GM12878 (cell line): ENCODE measurements around the gene GTSF1L. TPM values are rescaled to one million over a fixed set of nuclear protein-coding genes. Genes with fewer than 3 reads are reported as not detected.

Experiments
- CBFB ChIP-seq: IDR thresholded peaks from 2 replicates; pipeline ENCODE4 v1.6.1; 2016; ENCODE audit warnings: antibody characterized with exemption, low read depth
- CREB1 ChIP-seq: IDR thresholded peaks from 2 replicates; pipeline ENCODE4 v1.6.1; 2012; ENCODE audit warnings: low read depth, mild to moderate bottlenecking, inconsistent platforms
- E4F1 ChIP-seq: fragments of 450-650 bp; IDR thresholded peaks from 2 replicates; pipeline ENCODE4 v1.6.1; 2018; ENCODE audit warnings: borderline replicate concordance, mild to moderate bottlenecking; ENCODE audit not compliant: partially characterized antibody
- EP300 ChIP-seq, 2 experiments: fragments of 150-350 bp in 1 of 2; IDR thresholded peaks; 2 replicates each; pipeline ENCODE4 v1.6.1; 2011 to 2012; ENCODE audit warnings: low read depth in 2 of 2, low read length in 2 of 2, borderline replicate concordance in 1 of 2, improper control_type of control experiment in 1 of 2, inconsistent platforms in 1 of 2; ENCODE audit not compliant: control insufficient read depth in 1 of 2
- ESRRA ChIP-seq: IDR thresholded peaks from 2 replicates; pipeline ENCODE4 v1.6.1; 2012; ENCODE audit warnings: mild to moderate bottlenecking, low read length, improper control_type of control experiment
- HDAC2 ChIP-seq: fragments of 200-600 bp; sonication (generic); IDR thresholded peaks from 2 replicates; pipeline ENCODE4 v1.6.1; 2017
- MXI1 ChIP-seq: fragments of 150-350 bp; IDR thresholded peaks from 2 replicates; pipeline ENCODE4 v1.6.1; 2011; ENCODE audit warnings: low read depth, mild to moderate bottlenecking, inconsistent platforms, low read length, improper control_type of control experiment
- NR2C2 ChIP-seq: IDR thresholded peaks from 2 replicates; pipeline ENCODE4 v1.6.1; 2011; ENCODE audit warnings: borderline replicate concordance, low read depth; ENCODE audit not compliant: control insufficient read depth, insufficient read length
- PML ChIP-seq: IDR thresholded peaks from 2 replicates; pipeline ENCODE4 v1.6.1; 2012; ENCODE audit warnings: low read length, inconsistent platforms
- POU2F2 ChIP-seq: IDR thresholded peaks from 3 replicates; pipeline ENCODE4 v1.6.1; 2011; ENCODE audit warnings: low read depth, mild to moderate bottlenecking, low read length, borderline replicate concordance
- SUZ12 ChIP-seq: fragments of 200-600 bp; sonication (generic); IDR thresholded peaks from one replicate; pipeline ENCODE4 v1.6.1; 2018; ENCODE audit warnings: antibody characterized with exemption, mild to moderate bottlenecking; ENCODE audit not compliant: unreplicated experiment
- TAF1 ChIP-seq: IDR thresholded peaks from 2 replicates; pipeline ENCODE4 v1.6.1; 2011; ENCODE audit warnings: mild to moderate bottlenecking, low read depth, low read length, borderline replicate concordance
- ZBTB11 ChIP-seq: fragments of 450-650 bp; formaldehyde crosslinking; IDR thresholded peaks from 2 replicates; pipeline ENCODE4 v1.5.0; 2022; ENCODE audit warnings: mild to moderate bottlenecking, missing genetic modification characterization
- polyA plus RNA-seq, 11 experiments: library from polyadenylated mRNA; depleted of rRNA in 4 of 11; unstranded in 6 of 11; stranded (reverse) in 5 of 11; fragments of >200 nt; fragmentation: Nextera tagmentation in 4 of 11; fragmentation: Illumina TruSeq in 1 of 11; extraction: Ambion mirVana in 4 of 11; extraction: Trizol in 1 of 11; gene quantifications; 1 replicate in 1 of 11; 2 replicates in 10 of 11; pipeline versions ENCODE4 v1.2.1 to v1.2.3, GENCODE V29; 2011 to 2016; ENCODE audit warnings: inconsistent platforms in 2 of 11, missing spikeins in 2 of 11, low read depth in 1 of 11
- total RNA-seq, 4 experiments: library from RNA; depleted of rRNA in 3 of 4; stranded (reverse); fragments of >200 nt in 3 of 4; fragmentation: Illumina TruSeq in 1 of 4; extraction: Trizol in 1 of 4; gene quantifications; 2 replicates each; pipeline versions ENCODE4 v1.2.1 to v1.2.3, GENCODE V29; 2013 to 2021
- TF ChIP-seq, protein P1 (sequence below): IDR thresholded peaks from 2 replicates; pipeline ENCODE4 v1.6.1; 2012; ENCODE audit warnings: low read length, inconsistent platforms
- TF ChIP-seq, protein P2 (sequence below): fragments of 450-650 bp; formaldehyde crosslinking; IDR thresholded peaks from 2 replicates; pipeline ENCODE4 v1.4.0; 2022; ENCODE audit warnings: mild to moderate bottlenecking, moderate library complexity
- TF ChIP-seq, protein P3 (sequence below): fragments of 450-650 bp; IDR thresholded peaks from 2 replicates; pipeline ENCODE4 v1.6.1; 2017; ENCODE audit warnings: low read depth, mild to moderate bottlenecking, moderate library complexity

The GTSF1L gene
- total and polyA plus RNA-seq, 10 of the 15 experiments (the other 5 are each of a cell fraction or from before 2014, with no cell fraction given): 0.56 to 2.4 (median 1.3) TPM

DNA sequence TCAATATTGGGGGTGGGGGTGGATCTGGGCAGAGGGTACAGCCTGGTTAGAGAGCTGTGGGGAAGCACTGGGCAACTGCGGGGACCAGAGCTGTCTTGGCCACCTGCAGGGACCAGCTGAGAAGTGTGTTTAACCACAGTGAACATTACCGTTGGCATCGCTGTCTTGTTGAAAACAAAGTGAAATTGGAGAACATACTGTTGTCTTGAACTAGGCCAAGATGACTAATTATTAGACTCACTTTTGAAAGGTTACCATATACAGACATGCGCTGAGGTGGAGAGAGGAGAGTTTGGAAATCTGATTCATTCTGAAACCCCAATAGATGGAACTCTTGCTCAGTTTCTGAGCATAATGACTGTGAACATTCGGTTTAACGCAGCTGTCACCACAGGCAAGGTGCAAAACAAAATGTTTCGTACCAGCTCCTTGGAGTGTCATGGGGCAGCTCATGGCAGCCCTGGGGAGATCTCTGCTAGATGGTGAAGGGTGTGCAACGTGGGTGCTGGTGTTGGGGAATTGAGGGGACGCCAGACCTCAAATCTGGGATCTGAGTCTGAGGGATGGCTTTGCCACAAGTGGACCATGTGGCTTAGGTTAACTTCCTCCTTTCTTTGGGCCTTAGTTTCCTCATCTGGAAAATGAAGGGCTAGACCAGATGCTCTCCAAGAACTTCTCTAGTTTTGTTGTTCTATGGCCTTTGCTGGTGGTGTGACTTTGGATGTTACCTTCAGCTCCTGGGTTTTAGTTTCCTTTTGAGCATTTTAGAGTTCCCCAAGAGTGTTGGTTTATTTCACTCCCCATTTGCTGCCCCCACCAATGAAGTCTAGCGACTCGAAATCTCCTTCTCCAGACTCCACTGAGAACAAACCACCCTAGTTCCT, 24.6 kb upstream of the GTSF1L start (continued):
- TF ChIP-seq ZBTB11: no peak
- no peak for TF ChIP-seq NR2C2
- 0 out of 2 replicates have a peak, but pooled peaks have one; percentile 5 for TF ChIP-seq MXI1
- TF ChIP-seq SUZ12: no peak
- TF ChIP-seq POU2F2: peak; percentile 90; the same call in 1 of the 3 replicates
- no peak for TF ChIP-seq ESRRA
- TF ChIP-seq, protein P1, sequence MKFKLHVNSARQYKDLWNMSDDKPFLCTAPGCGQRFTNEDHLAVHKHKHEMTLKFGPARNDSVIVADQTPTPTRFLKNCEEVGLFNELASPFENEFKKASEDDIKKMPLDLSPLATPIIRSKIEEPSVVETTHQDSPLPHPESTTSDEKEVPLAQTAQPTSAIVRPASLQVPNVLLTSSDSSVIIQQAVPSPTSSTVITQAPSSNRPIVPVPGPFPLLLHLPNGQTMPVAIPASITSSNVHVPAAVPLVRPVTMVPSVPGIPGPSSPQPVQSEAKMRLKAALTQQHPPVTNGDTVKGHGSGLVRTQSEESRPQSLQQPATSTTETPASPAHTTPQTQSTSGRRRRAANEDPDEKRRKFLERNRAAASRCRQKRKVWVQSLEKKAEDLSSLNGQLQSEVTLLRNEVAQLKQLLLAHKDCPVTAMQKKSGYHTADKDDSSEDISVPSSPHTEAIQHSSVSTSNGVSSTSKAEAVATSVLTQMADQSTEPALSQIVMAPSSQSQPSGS: peak; percentile 98
- no peak for TF ChIP-seq TAF1
- peak; percentile 25; the same call in 1 of the 2 replicates for TF ChIP-seq CREB1
- peak; percentile 92 for TF ChIP-seq PML
- no peak for TF ChIP-seq E4F1
- TF ChIP-seq CBFB: peak; percentile 96
- TF ChIP-seq, protein P2, sequence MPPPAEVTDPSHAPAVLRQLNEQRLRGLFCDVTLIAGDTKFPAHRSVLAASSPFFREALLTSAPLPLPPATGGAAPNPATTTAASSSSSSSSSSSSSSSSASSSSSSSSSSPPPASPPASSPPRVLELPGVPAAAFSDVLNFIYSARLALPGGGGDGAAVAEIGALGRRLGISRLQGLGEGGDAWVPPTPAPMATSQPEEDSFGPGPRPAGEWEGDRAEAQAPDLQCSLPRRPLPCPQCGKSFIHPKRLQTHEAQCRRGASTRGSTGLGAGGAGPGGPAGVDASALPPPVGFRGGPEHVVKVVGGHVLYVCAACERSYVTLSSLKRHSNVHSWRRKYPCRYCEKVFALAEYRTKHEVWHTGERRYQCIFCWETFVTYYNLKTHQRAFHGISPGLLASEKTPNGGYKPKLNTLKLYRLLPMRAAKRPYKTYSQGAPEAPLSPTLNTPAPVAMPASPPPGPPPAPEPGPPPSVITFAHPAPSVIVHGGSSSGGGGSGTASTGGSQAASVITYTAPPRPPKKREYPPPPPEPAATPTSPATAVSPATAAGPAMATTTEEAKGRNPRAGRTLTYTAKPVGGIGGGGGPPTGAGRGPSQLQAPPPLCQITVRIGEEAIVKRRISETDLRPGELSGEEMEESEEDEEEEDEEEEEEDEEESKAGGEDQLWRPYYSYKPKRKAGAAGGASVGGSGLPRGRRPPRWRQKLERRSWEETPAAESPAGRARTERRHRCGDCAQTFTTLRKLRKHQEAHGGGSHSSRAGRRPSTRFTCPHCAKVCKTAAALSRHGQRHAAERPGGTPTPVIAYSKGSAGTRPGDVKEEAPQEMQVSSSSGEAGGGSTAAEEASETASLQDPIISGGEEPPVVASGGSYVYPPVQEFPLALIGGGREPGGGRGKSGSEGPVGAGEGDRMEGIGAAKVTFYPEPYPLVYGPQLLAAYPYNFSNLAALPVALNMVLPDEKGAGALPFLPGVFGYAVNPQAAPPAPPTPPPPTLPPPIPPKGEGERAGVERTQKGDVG (CRISPR knock-in tag): no peak
- TF ChIP-seq EP300 (IDR thresholded peaks at IDR 0.05; ENCODE audit: borderline replicate concordance in 1 of 2, control insufficient read depth in 1 of 2, low read depth in 2 of 2, low read length in 2 of 2): peak; percentile 99
- no peak for TF ChIP-seq HDAC2
- TF ChIP-seq, protein P3, sequence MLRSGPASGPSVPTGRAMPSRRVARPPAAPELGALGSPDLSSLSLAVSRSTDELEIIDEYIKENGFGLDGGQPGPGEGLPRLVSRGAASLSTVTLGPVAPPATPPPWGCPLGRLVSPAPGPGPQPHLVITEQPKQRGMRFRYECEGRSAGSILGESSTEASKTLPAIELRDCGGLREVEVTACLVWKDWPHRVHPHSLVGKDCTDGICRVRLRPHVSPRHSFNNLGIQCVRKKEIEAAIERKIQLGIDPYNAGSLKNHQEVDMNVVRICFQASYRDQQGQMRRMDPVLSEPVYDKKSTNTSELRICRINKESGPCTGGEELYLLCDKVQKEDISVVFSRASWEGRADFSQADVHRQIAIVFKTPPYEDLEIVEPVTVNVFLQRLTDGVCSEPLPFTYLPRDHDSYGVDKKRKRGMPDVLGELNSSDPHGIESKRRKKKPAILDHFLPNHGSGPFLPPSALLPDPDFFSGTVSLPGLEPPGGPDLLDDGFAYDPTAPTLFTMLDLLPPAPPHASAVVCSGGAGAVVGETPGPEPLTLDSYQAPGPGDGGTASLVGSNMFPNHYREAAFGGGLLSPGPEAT: peak; percentile 96
